ENCODE results near the gene DLGAP1.

GRCh38 chr18:3799515-3799914, 655.6 kb downstream of the DLGAP1 start:
- TF ChIP-seq CTCF (IDR thresholded peaks at IDR 0.05 in 4 of 5, conservative IDR thresholded peaks at IDR 0.05 in 1 of 5) (no peak), POLR2A (IDR thresholded peaks at IDR 0.05) (no peak)
